HS-27A (cell line): ENCODE results near the gene MYO7B.

Experiments
- DNase-seq: peaks from one replicate; pipeline ENCODE4 v3.0.0-alpha.2; 2012; ENCODE audit warnings: low read depth, missing footprints

The MYO7B gene

GRCh38 chr2:127681288-127681804, 145.9 kb downstream of the MYO7B start:
- no peak for DNase-seq

- no peak for DNase-seq
Observed at GRCh38 chr2:127681976-127682857, 146.7 kb downstream of the MYO7B start.

- DNase-seq, result no peak
Observed at GRCh38 chr2:127683056-127683455, 147.6 kb downstream of the MYO7B start.

GRCh38 chr2:127683757-127684156, 148.3 kb downstream of the MYO7B start:
- DNase-seq, result no peak

- no peak for DNase-seq
Observed at GRCh38 chr2:127685410-127686080, 150.1 kb downstream of the MYO7B start.
